Lower leg skin (tissue), 3 donors: ENCODE data around the gene CHST8.

Experiments used
- CTCF ChIP-seq, 3 donors: fragments of 450-650 bp; IDR thresholded peaks; one replicate each; pipeline ENCODE4 v1.5.1; 2016; ENCODE audit warnings: antibody characterized with exemption in 3 of 3, mild to moderate bottlenecking in 3 of 3, moderate library complexity in 2 of 3
- POLR2A ChIP-seq, 2 donors: fragments of 450-650 bp; IDR thresholded peaks; one replicate each; pipeline ENCODE4 v1.6.1; 2016 to 2017; ENCODE audit warnings: antibody characterized with exemption in 2 of 2, mild to moderate bottlenecking in 1 of 2, moderate library complexity in 1 of 2

GRCh38 chr19:33746159-33746558 lies 124.4 kb downstream of the CHST8 start:
- TF ChIP-seq CTCF (IDR thresholded peaks at IDR 0.05) (no peak), POLR2A (IDR thresholded peaks at IDR 0.05) (no peak)
